GM19463 (cell line): Measurements from ENCODE around the gene MTA1.

ENCODE experiments used
- ATAC-seq: cut with Tn5 transposase; IDR thresholded peaks from one replicate; pipeline ENCODE4 v1.9.1; 2021; ENCODE audit warnings: mild to moderate bottlenecking, moderate library complexity; ENCODE audit not compliant: unreplicated experiment

Gene MTA1

GRCh38 chr14:105495990-105496830, 76.6 kb downstream of the MTA1 start:
- ATAC-seq, result no peak

- no peak for ATAC-seq
These were observed 77.4 kb downstream of the MTA1 start for GRCh38 chr14:105496831-105497591.

- ATAC-seq, result no peak
These were observed 78.2 kb downstream of the MTA1 start for GRCh38 chr14:105497671-105498429.

GRCh38 chr14:105498430-105499255, 79.0 kb downstream of the MTA1 start:
- ATAC-seq, result no peak

GRCh38 chr14:105499256-105500035, 79.8 kb downstream of the MTA1 start:
- no peak for ATAC-seq

GRCh38 chr14:105500036-105500725, 80.6 kb downstream of the MTA1 start:
- no peak for ATAC-seq

- ATAC-seq, result no peak
These were observed 81.1 kb downstream of the MTA1 start for GRCh38 chr14:105500726-105501101.

- no peak for ATAC-seq
These were observed 82.1 kb downstream of the MTA1 start for GRCh38 chr14:105501504-105502291.

- no peak for ATAC-seq
These were observed 83.0 kb downstream of the MTA1 start for GRCh38 chr14:105502446-105503295.

GRCh38 chr14:105503296-105503640, 83.6 kb downstream of the MTA1 start:
- ATAC-seq, result no peak

GRCh38 chr14:105503935-105504692, 84.5 kb downstream of the MTA1 start:
- ATAC-seq, result no peak

- no peak for ATAC-seq
These were observed 85.5 kb downstream of the MTA1 start for GRCh38 chr14:105505101-105505500.

GRCh38 chr14:105507247-105507646, 87.6 kb downstream of the MTA1 start:
- ATAC-seq, result no peak

- no peak for ATAC-seq
These were observed 88.4 kb downstream of the MTA1 start for GRCh38 chr14:105508069-105508468.

GRCh38 chr14:105508601-105509000, 89.0 kb downstream of the MTA1 start:
- no peak for ATAC-seq

- no peak for ATAC-seq
These were observed 97.5 kb downstream of the MTA1 start for GRCh38 chr14:105517096-105517495.
